ENCODE results near the gene UPK3A. TPM values are rescaled to one million over a fixed set of nuclear protein-coding genes. Genes with fewer than 3 reads are reported as not detected.
A peak's percentile ranks its signal among the peaks of the same experiment; 100 is the strongest.

The UPK3A gene
- total RNA-seq, 1 experiment from 2014 or later, result not detected

DNA sequence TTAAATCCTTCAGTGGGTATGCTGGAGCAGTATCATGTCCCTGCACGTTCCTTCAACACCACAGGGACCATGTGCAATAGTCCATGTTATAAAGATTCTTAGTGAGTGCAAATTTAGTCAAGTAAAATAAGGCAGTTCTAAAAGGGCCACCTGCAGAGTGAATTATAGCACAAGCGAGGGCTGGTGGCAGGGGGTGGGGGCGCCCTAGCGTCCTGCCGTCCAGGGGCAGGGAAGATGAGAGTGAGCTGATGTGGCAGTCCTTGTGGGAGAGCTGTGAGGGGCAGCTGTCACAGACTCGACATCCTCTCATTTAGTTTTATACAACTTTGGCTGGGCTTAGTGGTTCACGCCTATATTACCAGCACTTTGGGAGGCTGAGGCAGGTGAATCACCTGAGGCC lies 54.0 kb downstream of the UPK3A start:
- DNase-seq (ENCODE audit: low spot score), result no peak
- in situ Hi-C loops (cut with HindIII; ENCODE audit: low sequenced_read_pairs), result no loop called here

GRCh38 chr22:45340323-45340722 lies 55.6 kb downstream of the UPK3A start:
- no peak for DNase-seq (ENCODE audit: low spot score)
- in situ Hi-C loops (cut with HindIII; ENCODE audit: low sequenced_read_pairs), result no loop called here

DNA sequence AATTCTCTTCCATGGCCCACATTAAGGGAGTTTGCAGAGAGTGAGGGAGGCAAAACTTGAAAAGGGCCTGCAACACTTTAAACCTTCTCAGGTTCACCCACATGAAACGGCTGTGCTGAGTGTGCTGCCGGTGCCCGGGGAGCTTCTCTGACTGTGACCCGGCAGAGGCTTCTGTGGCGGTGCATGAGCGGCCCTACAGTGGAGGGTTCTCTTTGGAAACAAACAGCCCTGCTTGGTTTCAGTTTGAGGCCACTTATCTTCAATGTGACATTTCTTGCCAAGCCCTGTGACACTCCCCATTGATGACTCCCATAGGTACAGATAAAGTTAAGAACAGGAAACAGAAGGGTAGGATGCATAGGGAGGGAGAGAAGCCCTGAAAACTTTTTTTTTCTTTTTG lies 56.7 kb downstream of the UPK3A start:
- in situ Hi-C loops (cut with HindIII; ENCODE audit: low sequenced_read_pairs), result no loop called here
- no peak for DNase-seq (ENCODE audit: low spot score)

DNA sequence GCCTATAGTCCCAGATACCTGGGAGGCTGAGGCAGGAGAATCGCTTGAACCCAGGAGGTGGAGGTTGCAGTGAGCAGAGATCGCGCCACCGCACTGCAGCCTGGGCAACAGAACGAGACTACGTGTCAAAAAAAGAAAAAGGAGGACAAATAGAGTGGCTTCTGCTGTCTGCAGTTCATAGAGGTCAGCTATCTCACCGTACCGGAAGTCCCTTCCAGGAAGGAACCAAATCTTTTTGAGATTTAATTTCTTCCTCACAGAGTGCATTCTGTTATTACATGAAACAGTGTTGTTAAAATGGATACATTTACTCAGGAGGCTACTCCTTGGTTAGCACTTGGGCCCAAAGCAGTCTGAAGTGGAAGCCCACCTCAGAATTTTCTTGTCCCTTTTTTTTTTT lies 58.4 kb downstream of the UPK3A start:
- in situ Hi-C loops (cut with HindIII; ENCODE audit: low sequenced_read_pairs), result no loop called here
- no peak for DNase-seq (ENCODE audit: low spot score)

DNA sequence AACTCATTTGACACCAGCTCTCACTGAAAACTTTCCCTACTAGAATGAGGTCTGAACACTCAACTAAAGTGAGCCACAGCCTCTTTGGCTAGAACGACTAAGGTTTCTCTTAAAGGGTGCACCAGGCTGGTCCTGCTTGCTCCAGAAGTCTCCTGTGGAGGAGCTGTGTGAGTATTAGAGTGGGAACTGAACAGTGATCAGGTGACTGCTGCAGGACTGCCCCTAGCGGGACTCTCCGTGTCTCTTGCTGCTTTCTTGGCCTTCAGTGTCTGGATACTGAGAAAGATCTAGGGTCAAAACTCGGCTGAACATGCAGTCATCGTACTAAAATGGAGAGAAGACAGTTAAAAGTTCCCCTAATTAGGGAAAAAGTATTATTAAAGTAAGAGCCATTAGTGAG lies 59.6 kb downstream of the UPK3A start:
- in situ Hi-C loops (cut with HindIII; ENCODE audit: low sequenced_read_pairs), result no loop called here
- peak; percentile 18 for DNase-seq (ENCODE audit: low spot score)

Other genes starting within 250 kb of the UPK3A start
- 46.0 and 51.9 TPM in 2 replicates for gene NUP50, start 121.0 kb upstream of the UPK3A start, total RNA-seq (2014; rRNA removed; shearing (Covaris generic))
- gene KIAA0930, start 44.1 kb upstream of the UPK3A start, total RNA-seq (2014; rRNA removed; shearing (Covaris generic)), result 32.8 and 71.4 TPM in 2 replicates
- 11.0 and 38.4 TPM in 2 replicates for gene FAM118A, start 25.0 kb downstream of the UPK3A start, total RNA-seq (2014; rRNA removed; shearing (Covaris generic))
- gene SMC1B, start 128.7 kb downstream of the UPK3A start, total RNA-seq (2014; rRNA removed; shearing (Covaris generic)), result not detected in 2 replicates
- gene RIBC2, start 128.7 kb downstream of the UPK3A start, total RNA-seq (2014; rRNA removed; shearing (Covaris generic)), result 0.49 and 6.6 TPM in 2 replicates
- gene FBLN1, start 217.9 kb downstream of the UPK3A start, total RNA-seq (2014; rRNA removed; shearing (Covaris generic)), result 97.6 and 128 TPM in 2 replicates

Measured in G401 (cell line).